ENCODE data around the gene MEGF11.

MEGF11 gene

DNA sequence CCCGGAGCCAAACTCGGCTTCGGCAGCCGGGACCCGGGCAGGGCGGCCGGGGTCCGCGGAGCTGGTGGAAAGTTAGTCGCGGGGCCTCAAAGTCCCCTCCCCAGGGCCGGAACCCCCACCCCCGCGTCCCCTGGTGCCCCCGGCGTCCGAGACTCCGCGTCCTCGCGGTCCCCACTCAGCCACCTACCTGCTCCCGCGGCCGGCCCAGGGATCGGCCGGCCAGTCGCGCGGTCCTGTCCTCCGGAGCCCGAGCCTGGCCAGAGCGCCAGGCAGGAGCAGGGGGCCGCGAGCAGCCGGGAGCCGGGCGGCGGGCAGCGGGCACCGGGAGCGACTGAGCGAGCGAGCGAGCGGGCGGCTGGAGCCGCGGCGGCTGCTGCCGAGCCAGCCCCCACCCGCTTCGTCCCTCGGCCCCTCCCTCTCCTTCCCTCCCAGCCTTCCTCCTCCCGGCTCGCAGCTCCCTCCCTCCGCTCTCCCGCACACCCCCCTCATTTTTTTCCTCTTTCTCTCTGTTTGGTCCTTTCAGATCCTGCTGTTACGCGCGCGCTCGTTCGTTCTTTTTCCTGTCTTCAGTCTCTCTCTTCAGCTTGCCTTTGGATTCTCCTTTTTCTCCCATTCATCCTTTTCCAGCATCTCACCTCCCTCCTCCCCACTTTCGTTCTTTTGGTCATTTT is at the start of gene MEGF11 (continued):
- peak; percentile 84 for TF ChIP-seq ZNF596 (tag by site-specific recombination; IDR thresholded peaks at IDR 0.05)
- TF ChIP-seq KLF16 (tag by site-specific recombination; IDR thresholded peaks at IDR 0.05), result peak; percentile 65; the same call in 1 of the 2 replicates
- TF ChIP-seq ZBTB48 (tag by site-specific recombination; IDR thresholded peaks at IDR 0.05), result no peak
- peak; percentile 56 for TF ChIP-seq ZSCAN30 (tag by site-specific recombination; IDR thresholded peaks at IDR 0.05)
- TF ChIP-seq ZNF623 (tag by site-specific recombination; IDR thresholded peaks at IDR 0.05), result no peak
- TF ChIP-seq ZNF629 (tag by site-specific recombination; IDR thresholded peaks at IDR 0.05), result 0 out of 2 replicates have a peak, but pooled peaks have one; percentile 12
- peak; percentile 31; the same call in 1 of the 2 replicates for TF ChIP-seq ZNF324 (tag by site-specific recombination; IDR thresholded peaks at IDR 0.05)
- TF ChIP-seq, protein P1, sequence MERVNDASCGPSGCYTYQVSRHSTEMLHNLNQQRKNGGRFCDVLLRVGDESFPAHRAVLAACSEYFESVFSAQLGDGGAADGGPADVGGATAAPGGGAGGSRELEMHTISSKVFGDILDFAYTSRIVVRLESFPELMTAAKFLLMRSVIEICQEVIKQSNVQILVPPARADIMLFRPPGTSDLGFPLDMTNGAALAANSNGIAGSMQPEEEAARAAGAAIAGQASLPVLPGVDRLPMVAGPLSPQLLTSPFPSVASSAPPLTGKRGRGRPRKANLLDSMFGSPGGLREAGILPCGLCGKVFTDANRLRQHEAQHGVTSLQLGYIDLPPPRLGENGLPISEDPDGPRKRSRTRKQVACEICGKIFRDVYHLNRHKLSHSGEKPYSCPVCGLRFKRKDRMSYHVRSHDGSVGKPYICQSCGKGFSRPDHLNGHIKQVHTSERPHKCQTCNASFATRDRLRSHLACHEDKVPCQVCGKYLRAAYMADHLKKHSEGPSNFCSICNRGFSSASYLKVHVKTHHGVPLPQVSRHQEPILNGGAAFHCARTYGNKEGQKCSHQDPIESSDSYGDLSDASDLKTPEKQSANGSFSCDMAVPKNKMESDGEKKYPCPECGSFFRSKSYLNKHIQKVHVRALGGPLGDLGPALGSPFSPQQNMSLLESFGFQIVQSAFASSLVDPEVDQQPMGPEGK (tag by site-specific recombination; IDR thresholded peaks at IDR 0.05), result peak; percentile 74
- no peak for TF ChIP-seq ZNF426 (tag by site-specific recombination; IDR thresholded peaks at IDR 0.05)
- peak; percentile 81 for TF ChIP-seq WT1 (tag by site-specific recombination; IDR thresholded peaks at IDR 0.05)
- TF ChIP-seq, protein P2, sequence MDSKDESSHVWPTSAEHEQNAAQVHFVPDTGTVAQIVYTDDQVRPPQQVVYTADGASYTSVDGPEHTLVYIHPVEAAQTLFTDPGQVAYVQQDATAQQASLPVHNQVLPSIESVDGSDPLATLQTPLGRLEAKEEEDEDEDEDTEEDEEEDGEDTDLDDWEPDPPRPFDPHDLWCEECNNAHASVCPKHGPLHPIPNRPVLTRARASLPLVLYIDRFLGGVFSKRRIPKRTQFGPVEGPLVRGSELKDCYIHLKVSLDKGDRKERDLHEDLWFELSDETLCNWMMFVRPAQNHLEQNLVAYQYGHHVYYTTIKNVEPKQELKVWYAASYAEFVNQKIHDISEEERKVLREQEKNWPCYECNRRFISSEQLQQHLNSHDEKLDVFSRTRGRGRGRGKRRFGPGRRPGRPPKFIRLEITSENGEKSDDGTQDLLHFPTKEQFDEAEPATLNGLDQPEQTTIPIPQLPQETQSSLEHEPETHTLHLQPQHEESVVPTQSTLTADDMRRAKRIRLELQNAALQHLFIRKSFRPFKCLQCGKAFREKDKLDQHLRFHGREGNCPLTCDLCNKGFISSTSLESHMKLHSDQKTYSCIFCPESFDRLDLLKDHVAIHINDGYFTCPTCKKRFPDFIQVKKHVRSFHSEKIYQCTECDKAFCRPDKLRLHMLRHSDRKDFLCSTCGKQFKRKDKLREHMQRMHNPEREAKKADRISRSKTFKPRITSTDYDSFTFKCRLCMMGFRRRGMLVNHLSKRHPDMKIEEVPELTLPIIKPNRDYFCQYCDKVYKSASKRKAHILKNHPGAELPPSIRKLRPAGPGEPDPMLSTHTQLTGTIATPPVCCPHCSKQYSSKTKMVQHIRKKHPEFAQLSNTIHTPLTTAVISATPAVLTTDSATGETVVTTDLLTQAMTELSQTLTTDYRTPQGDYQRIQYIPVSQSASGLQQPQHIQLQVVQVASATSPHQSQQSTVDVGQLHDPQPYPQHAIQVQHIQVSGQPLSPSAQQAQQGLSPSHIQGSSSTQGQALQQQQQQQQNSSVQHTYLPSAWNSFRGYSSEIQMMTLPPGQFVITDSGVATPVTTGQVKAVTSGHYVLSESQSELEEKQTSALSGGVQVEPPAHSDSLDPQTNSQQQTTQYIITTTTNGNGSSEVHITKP (tag by site-specific recombination; IDR thresholded peaks at IDR 0.05), result peak; percentile 92
- TF ChIP-seq IKZF3 (tag by site-specific recombination; IDR thresholded peaks at IDR 0.05), result peak; percentile 90
- TF ChIP-seq ZNF76 (tag by site-specific recombination; IDR thresholded peaks at IDR 0.05; ENCODE audit: borderline replicate concordance, low read depth), result peak; percentile 63; the same call in 1 of the 2 replicates
- TF ChIP-seq GLIS2 (tag by site-specific recombination; IDR thresholded peaks at IDR 0.05), result peak; percentile 5; the same call in 1 of the 2 replicates
- TF ChIP-seq ZNF37A (tag by site-specific recombination; IDR thresholded peaks at IDR 0.05), result 0 out of 2 replicates have a peak, but pooled peaks have one; percentile 16
- TF ChIP-seq TRIM28 (IDR thresholded peaks at IDR 0.05; ENCODE audit: borderline replicate concordance, low read length), result no peak
- peak; percentile 68 for TF ChIP-seq KLF8 (tag by site-specific recombination; IDR thresholded peaks at IDR 0.05)
- 0 out of 2 replicates have a peak, but pooled peaks have one; percentile 37 for TF ChIP-seq ZBTB21 (tag by site-specific recombination; IDR thresholded peaks at IDR 0.05)
- peak; percentile 48 for TF ChIP-seq ZEB2 (tag by site-specific recombination; IDR thresholded peaks at IDR 0.05)
- peak; percentile 60 for TF ChIP-seq ZNF660 (tag by site-specific recombination; IDR thresholded peaks at IDR 0.05)
- TF ChIP-seq ZNF600 (tag by site-specific recombination; IDR thresholded peaks at IDR 0.05), result peak; percentile 88
- TF ChIP-seq ZNF366 (tag by site-specific recombination; conservative IDR thresholded peaks at IDR 0.05), result peak; percentile 97
